Measurements from ENCODE around the gene ZNF473.

DNA sequence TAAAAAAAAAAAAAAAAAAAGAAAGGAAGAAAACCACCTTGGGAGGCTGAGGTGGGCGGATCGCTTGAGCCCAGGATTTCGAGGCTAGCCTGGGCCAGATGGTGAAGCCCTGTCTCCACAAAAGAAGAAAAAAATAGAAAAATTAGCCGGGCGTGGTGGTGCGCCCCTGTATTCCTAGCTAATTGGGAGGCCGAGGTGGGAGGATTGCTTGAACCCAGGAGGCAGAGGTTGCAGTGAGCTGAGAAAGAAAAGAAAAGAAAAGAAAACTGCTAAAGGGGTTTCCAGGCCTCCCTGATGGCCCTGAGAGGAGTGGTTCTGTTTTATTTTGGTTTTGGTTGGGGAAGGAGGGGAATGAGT is 723 bp downstream of the ZNF473 start:
- TF ChIP-seq, protein P1, sequence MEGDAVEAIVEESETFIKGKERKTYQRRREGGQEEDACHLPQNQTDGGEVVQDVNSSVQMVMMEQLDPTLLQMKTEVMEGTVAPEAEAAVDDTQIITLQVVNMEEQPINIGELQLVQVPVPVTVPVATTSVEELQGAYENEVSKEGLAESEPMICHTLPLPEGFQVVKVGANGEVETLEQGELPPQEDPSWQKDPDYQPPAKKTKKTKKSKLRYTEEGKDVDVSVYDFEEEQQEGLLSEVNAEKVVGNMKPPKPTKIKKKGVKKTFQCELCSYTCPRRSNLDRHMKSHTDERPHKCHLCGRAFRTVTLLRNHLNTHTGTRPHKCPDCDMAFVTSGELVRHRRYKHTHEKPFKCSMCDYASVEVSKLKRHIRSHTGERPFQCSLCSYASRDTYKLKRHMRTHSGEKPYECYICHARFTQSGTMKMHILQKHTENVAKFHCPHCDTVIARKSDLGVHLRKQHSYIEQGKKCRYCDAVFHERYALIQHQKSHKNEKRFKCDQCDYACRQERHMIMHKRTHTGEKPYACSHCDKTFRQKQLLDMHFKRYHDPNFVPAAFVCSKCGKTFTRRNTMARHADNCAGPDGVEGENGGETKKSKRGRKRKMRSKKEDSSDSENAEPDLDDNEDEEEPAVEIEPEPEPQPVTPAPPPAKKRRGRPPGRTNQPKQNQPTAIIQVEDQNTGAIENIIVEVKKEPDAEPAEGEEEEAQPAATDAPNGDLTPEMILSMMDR (optimal IDR thresholded peaks at IDR 0.05 in 1 of 3, IDR thresholded peaks at IDR 0.05 in 1 of 3, conservative IDR thresholded peaks at IDR 0.05 in 1 of 3; ENCODE audit: extremely low read depth in 1 of 3, insufficient read depth in 2 of 3, low read length in 3 of 3) = no peak
- TF ChIP-seq EZH2 (IDR thresholded peaks at IDR 0.05; ENCODE audit: low read length) = no peak

All from keratinocyte (primary cell).